D721Med (cell line): ENCODE data around the gene SDK1.

ENCODE experiments used
- DNase-seq: peaks from one replicate; pipeline ENCODE4 v3.0.0; 2011; ENCODE audit warnings: low spot score; ENCODE audit not compliant: insufficient read length
- FAIRE-seq: peaks from 2 replicates; lab custom pipeline; 2011; peaks lifted over from hg19 to GRCh38; lab: Jason Lieb, UNC
- TF ChIP-seq, protein P1 (sequence below): IDR thresholded peaks from 2 replicates; pipeline ENCODE4 v1.5.1; 2012; ENCODE audit warnings: mild to moderate bottlenecking, control low read depth; ENCODE audit not compliant: insufficient read depth; ENCODE audit errors: missing control alignments

SDK1 gene

DNA sequence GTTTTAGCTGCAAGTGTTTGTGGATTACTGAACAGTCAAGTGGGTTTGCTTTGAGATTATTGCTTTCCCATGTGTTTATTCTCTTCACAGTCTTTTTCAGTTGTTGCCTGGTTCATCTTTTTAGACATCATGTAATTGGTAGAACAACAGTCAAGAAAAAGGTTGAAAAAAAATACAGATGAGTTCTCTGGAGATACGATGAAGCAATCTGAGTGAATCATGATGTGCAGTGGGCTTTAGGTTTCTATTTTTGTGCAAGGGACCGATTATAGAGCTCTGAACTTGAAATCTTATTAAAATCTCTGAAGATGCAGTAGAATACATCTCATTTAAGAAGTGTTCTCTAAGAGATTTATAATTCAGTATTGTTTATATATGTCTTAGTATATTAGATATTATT, 145.7 kb downstream of the SDK1 start:
- no peak for FAIRE-seq
- TF ChIP-seq, protein P1, sequence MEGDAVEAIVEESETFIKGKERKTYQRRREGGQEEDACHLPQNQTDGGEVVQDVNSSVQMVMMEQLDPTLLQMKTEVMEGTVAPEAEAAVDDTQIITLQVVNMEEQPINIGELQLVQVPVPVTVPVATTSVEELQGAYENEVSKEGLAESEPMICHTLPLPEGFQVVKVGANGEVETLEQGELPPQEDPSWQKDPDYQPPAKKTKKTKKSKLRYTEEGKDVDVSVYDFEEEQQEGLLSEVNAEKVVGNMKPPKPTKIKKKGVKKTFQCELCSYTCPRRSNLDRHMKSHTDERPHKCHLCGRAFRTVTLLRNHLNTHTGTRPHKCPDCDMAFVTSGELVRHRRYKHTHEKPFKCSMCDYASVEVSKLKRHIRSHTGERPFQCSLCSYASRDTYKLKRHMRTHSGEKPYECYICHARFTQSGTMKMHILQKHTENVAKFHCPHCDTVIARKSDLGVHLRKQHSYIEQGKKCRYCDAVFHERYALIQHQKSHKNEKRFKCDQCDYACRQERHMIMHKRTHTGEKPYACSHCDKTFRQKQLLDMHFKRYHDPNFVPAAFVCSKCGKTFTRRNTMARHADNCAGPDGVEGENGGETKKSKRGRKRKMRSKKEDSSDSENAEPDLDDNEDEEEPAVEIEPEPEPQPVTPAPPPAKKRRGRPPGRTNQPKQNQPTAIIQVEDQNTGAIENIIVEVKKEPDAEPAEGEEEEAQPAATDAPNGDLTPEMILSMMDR: no peak

DNA sequence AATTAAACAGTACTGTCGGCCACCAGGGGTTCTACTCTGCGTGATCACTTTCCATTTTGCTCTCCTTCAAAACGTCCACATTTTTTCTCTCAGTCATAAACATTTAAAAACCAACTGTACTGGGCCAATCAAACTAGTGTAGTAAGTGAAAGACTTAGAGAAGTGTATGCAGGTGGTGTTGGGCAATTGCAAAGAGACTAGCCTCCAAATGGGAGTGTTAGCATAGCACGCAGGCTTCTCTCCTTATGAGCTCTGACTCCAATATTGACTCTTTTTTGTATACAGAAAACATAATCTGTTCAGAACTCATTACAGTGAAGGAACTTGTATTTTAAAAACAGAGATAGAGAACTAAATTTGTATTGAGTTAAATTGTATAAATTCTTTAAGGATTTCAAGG, 150.6 kb downstream of the SDK1 start:
- FAIRE-seq: no peak
- no peak for DNase-seq
- TF ChIP-seq, protein P1: no peak

More for the DNA sequence above, 145.7 kb downstream of the SDK1 start:
- no peak for DNase-seq

DNA sequence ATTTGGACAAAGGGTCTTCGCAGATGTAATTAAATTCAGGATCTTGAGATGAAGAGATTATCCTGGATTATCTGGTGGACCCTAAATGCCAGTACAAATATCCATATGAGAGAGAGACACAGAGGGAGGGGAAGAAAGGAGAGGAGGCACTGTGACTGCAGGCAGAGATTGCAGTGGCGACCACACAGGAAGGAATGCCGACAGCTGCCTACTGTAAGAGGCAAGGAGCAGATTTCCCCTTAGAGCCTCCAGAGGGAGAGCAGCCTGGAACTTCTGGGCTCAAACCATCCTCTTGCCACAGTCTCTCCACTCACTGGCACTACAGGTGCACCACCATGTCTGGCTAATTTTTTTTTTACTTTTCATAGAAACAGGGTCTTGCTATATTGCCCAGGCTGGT, 152.3 kb downstream of the SDK1 start:
- TF ChIP-seq, protein P1: no peak
- DNase-seq (no peak), FAIRE-seq (no peak)

DNA sequence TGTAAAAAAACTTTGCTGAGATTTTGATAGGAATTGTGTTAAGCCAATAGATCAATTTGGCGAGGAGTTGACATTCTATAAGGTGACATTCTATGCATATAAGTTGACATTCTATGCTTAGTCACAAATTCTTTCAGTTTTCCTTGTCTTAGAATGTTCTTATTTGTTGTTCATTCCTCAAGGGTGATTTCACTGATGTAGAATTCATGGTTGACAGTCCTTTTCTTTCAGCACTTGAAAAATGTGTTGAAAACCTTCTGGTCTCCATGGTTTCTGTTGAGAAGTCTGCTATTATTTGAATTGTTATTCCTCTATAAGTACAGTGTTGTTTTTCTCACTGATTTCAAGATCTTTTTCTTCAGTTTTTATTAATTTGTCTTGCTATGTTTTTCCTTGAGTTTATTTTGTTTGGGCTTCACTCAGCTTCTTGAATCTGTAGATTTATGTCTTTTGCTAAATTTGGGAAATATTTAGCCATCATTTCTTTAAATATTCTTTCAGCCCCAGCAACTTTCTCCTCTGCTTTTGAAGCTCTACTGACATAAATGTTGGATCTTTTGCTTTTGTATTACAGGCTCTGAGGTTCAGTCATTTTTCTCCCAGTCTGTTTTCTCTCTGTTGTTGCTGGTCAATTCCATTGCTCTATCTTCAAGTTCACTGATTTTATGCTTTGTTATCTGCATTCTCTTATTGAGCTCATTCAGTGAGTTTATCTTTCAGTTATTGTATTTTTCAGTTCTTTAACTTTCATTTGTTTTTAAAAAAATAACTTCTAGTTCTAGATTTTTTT, 154.9 kb downstream of the SDK1 start:
- TF ChIP-seq, protein P1: no peak
- FAIRE-seq (no peak), DNase-seq (no peak)

DNA sequence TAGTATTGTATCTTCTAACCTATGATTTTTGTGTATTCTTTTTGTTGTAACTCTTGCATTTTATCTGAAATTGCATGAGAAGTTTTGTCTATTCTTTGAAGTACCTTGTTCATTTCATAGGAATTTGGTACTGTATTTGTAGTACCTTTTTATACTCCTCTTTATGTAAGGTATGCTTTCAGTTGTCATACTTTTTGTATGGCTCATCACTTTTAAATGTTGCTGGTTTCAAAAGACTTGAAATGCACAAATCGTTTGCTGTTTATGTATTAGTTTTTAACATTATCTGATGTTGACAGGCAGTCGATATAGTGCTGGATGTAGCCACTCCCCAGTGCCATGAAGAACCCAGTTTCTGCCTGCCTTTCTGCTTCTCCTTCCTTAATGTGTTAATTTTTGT, 158.1 kb downstream of the SDK1 start:
- FAIRE-seq: no peak
- no peak for DNase-seq

DNA sequence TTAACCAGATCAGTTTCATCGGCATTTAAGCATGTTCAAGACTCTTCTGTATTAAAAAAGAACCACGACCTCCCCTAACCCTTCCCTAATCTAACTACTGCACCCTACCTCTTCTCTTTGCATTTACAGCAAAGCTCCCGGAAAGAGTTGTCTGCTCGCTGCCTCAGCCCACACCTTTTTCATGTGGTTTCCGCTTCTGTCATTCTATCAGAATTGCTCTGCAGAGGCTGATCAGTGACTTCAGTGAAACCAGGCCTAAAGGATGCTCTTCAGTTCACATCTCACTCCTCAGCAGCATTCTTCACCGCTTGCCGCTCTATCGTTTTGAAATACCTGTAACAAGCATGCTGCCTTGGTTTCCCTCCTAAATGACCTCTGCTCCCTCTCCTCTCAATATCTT, 160.9 kb downstream of the SDK1 start:
- DNase-seq (no peak), FAIRE-seq (no peak)
- TF ChIP-seq, protein P1: no peak

More for the DNA sequence above, 158.1 kb downstream of the SDK1 start:
- TF ChIP-seq, protein P1: no peak

DNA sequence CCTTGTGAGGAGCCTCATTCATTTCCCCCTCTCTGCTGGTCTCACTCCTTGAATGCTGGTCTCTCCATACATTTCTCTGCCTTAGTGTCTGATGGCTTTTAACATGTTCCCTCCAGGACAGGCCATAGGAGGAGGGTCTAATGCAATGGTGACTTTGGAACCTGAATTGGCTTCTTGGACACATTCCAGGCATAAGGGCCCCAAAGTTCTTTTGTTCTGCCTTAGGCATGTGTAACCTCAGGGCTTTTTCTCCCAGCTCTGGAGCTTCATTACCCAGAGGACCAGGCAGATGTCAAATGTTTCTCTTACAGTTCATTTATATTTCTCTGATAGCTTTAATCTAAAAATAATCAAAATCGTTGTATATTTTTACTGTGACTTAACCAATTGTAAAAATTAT, 162.6 kb downstream of the SDK1 start:
- TF ChIP-seq, protein P1: no peak
- DNase-seq: no peak
- no peak for FAIRE-seq
